LoVo (cell line): ENCODE results near the gene MED7.

Experiments used
- DNase-seq: peaks from one replicate; pipeline ENCODE4 v3.0.0-alpha.2; 2016; ENCODE audit warnings: low spot score

The MED7 gene

GRCh38 chr5:157106630-157107461 lies 35.8 kb downstream of the MED7 start:
- DNase-seq, result no peak

- DNase-seq, result peak; percentile 5
Observed at GRCh38 chr5:157100140-157100679, 42.5 kb downstream of the MED7 start.

GRCh38 chr5:157088342-157088990 lies 54.2 kb downstream of the MED7 start:
- no peak for DNase-seq
